HG03432 (cell line): ENCODE measurements around the gene KRTAP10-1.
"Not testable (repeated sequence)": the region's sequence is repeated elsewhere in the genome, so short reads cannot be mapped to it uniquely, and the experiment has no call there.

Experiments
- ATAC-seq: cut with Tn5 transposase; IDR thresholded peaks from one replicate; pipeline ENCODE4 v1.9.1; 2021; ENCODE audit warnings: mild to moderate bottlenecking, moderate library complexity; ENCODE audit not compliant: unreplicated experiment

KRTAP10-1 gene

DNA sequence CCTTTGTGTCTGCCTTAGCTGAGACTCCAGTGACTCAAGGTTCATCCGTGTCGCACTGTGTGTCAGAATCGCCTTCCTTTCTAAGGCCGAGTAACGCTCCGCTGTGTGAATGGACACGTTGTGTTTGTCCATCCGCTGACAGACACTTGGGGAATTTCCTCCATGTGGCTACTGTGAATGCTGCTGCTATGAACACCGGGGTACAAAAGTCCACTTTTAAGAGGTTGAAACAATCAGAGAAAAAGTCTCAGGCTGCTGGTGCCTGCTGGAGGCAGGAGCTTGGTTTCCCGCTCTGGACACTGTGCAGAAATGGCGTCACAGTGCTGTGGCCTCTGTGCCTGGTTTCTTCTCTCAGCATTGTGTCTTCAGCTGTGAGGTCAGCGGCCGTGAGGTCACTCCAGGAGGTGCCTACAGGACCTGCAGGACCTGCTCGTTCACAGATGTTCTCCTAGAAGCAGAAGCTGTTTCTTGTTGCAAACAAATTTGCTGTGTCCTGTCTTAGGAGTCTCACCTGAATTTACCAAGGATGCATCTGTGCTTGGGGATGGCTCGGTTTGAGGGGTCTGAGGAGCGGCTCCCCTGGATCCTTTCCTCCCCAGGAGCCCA is 34.2 kb downstream of the KRTAP10-1 start:
- ATAC-seq, result no peak

- no peak for ATAC-seq
These were observed 36.0 kb downstream of the KRTAP10-1 start for GRCh38 chr21:44503901-44504399.

- not testable (repeated sequence) for ATAC-seq
These were observed 36.7 kb downstream of the KRTAP10-1 start for GRCh38 chr21:44503006-44503889.

DNA sequence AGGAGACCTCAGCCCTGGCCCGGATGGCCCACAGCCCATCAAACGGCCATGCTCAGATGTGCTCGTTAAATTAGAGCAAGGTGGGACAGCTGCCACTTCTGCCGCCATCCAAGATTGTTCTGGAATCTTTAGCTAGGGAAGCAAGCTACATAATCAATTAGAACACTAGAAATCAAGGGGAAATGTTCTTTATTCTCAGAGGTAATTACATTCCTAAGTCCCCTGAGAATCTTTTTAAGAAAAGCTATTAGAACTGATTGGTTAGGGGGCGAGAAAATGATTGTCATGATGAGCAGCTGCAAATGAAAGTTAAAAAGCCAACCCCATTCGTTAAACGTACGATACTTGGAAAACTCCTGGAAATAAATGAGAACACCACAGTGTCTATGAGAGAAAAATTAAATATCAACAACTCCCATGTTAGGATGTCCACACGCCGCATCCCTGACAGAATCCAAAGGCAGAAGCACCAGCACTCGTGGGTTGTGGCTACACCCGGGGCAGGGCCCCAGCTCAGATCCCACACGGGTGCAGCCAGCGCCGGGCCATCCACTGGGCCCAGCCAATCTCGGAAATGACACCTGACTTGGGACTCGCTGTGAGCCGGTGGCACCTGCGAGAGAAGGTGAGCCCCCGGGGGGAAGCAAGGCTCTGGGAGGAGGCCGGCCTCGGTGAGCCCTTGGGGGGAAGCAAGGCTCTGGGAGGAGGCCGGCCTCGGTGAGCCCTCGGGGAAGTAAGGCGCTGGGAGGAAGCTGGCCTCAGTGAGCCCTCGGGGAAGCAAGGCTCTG is 37.6 kb downstream of the KRTAP10-1 start:
- ATAC-seq, result no peak

DNA sequence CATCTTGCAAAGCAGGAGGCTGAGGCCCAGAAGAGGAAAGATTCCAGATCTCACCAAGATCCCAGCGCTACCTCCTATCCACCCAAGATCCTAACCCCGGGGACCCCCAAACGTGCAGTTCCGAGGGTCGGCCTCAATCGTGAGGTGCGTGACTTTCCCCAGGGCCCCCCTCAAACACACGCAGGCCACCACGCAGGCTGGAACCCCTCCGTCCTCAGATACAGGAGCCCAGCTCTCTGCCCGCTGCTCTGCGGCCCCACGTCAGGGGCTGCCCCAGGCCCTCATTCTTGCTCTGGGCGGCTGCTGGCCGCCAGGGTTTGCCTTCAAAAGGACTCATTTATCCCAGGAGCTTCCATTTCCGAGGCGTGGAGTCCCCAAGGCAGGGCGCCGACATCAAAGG is 39.9 kb downstream of the KRTAP10-1 start:
- ATAC-seq, result no peak

GRCh38 chr21:44499631-44500030 is 40.4 kb downstream of the KRTAP10-1 start:
- no peak for ATAC-seq

- ATAC-seq, result no peak
These were observed 40.8 kb downstream of the KRTAP10-1 start for GRCh38 chr21:44499211-44499560.

GRCh38 chr21:44498280-44499210 is 41.5 kb downstream of the KRTAP10-1 start:
- ATAC-seq, result no peak

DNA sequence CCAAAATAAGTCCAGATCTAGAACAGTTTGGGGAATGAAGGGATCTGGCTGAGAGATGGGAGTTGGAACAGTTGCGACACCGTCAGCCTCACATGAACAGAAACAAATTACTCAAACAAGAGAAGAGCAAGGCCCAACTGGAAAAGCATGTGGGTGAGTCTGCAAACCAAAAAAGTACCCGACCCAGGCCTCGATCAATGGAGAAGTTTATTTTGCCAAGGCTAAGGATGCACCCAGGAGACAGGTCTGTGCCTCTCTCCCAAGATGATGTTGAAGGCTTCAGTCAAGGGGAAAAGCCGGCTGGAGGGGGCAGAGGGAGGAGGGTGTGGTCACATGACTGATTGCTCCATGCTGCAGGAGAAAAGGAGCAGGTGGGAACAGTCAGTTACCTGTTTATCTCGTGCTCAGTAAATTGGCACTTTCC is 42.3 kb downstream of the KRTAP10-1 start:
- ATAC-seq, result no peak

- no peak for ATAC-seq
These were observed 43.1 kb downstream of the KRTAP10-1 start for GRCh38 chr21:44496564-44497550.

- ATAC-seq, result no peak
These were observed 44.1 kb downstream of the KRTAP10-1 start for GRCh38 chr21:44495611-44496563.

DNA sequence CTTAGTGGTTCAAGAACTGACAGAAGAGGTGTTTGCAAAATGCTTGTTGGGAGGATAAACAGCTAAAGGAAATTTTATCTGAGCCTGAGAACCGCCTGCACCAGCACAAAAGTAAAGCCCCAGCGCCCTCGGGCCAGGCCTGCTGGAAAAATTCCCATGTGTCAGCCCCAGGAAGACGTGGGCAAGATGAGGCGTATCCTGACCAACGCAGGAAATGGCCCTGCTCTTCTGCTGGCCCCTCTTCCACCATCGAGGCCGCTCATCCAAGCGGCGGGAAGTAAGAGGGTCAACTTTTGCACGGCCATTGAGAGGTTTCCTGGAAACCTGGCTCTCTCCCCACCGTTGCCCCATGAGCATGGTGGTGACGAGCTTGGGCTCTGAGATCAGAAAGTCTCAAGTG is 45.0 kb downstream of the KRTAP10-1 start:
- no peak for ATAC-seq

DNA sequence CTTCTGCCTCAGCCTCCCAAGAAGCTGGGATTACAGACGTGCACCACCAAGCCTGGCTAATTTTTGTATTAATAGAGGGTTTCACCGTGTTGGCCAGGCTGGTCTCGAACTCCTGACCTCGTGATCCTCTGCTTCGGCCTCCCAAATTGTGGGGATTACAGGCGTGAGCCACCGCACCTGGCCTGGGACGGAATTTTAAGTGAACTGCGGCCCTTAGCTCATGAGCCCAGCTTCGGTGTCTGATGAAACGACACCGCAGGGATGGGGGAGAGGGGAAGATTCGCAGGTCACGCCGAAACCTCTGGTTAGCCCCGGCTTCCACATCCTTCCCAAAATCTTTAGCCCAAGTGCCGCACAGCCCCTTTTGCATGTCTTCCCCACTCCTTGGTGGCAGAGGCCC is 45.6 kb downstream of the KRTAP10-1 start:
- no peak for ATAC-seq

DNA sequence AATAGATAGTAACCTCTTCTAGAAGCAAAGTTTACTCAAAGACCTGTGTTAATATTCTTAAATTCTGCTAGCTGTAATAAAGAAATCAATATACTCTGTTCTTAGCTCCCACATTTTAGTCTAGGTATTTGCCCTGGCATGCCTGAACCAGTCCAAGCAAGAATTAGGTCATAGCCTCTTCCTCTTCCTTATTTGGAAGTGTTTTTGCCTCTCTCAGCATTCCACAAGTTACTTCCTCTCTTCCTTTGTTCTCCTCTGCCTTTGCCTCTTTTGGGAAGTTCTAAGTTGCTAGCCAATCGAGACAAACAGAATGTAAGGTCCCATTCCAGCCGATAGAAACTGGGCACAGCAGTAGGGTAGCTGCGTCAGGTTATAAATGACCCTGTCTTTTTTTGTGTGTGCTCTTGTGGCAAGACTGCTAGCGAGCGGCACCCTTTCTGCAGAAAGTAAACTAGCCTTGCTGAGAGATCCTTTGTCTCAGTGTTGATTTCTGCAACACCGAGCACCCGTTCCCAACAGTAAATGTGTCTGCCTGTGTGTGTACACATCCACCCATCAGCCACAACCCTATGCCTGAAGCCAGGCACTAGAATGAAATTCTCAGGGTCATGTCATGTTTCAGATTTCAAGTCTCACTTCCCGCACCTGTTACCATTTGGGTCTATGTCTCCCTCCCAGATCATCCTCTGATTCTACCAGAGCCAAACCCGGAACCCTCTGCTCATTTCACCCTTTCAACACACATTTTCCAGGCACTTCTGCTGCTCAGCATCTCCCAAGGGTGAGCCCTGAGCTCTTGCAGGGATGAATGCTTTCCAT is 47.2 kb downstream of the KRTAP10-1 start:
- no peak for ATAC-seq

DNA sequence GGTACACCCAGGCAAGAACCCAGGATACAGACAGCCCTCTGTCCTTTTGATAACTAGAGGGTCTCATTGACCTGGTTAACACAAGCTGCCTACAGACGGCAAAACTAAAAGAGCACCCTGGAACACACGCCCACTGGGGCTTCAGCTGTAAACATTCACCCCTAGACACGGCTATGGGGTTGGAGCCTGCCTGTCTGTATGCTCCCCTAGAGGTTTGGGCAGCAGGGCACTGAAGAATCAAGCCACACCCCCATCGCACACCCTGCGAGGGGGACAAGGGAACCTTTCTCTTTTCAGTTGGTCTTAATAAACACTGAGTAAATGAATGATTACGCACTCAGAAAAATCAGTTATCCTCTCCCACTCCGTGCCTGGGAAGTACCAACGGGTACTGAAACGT is 49.2 kb downstream of the KRTAP10-1 start:
- ATAC-seq, result no peak

DNA sequence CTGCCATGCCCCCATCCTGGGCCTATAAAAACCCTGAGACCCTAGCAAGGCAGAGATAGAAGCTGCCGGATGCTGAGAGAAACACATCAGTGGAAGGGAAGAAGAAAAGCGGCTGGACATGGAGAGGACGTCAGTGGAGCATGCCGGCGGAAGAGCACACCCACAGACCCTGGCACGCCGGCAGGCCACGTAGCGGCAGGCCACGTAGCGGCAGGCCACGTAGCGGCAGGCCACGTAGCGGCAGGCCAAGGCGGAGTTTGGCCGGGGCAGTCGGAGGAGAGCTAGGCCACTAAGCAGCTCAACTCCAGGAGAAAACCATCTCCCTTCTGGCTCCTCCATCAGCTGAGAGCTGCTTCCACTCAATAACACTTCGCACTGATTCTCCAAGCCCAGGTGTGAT is 49.6 kb downstream of the KRTAP10-1 start:
- no peak for ATAC-seq

- ATAC-seq, result no peak
These were observed 50.0 kb downstream of the KRTAP10-1 start for GRCh38 chr21:44489962-44490361.
